ENCODE results near the gene OR1F1. TPM values are rescaled to one million over a fixed set of nuclear protein-coding genes. Genes with fewer than 3 reads are reported as not detected.
"Not testable (repeated sequence)": the region's sequence is repeated elsewhere in the genome, so short reads cannot be mapped to it uniquely, and the experiment has no call there.

OR1F1 gene
- total RNA-seq, 1 experiment from 2014 or later: not detected

DNA sequence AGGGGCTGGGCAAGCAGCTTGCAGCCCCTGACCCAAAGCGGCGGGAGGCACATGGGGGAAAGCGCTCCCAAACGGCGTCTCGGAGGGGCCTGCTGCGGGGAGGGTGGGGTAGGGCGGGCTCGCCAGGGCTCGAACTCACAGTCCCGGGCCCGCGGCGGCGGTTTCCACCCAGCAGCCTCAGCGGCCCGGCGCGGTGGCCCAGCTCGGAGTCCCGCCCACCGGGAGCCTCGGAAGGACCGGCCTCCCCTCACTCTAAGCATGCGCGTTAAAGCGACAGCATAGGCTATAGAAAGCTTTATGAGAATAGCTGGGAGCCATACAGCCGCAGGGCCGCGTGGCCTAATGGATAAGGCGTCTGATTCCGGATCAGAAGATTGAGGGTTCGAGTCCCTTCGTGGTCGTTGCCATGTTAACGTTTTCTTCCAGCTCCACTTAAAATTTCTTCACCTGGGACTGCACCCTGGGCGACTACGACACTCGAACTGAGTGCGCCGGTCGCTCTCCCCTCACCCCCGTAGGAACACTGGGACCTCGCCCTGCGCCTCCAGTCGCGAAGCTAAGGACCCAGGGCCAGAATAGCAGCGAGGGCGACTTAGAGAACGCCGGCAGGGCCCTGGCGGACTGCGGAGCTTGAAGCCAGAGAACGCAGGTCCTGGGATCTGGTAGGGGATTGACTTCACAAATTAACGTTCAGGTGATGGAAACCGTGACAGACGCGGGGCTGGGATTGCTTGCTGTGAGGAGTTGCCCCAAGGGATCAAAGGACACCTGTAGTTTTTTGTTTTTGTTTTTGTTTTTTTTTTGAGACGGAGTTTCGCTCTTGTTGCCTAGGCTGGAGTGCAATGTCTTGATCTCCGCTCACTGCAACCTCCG lies 37.4 kb upstream of the OR1F1 start:
- peak; percentile 95 for DNase-seq (ENCODE audit: low read depth)

DNA sequence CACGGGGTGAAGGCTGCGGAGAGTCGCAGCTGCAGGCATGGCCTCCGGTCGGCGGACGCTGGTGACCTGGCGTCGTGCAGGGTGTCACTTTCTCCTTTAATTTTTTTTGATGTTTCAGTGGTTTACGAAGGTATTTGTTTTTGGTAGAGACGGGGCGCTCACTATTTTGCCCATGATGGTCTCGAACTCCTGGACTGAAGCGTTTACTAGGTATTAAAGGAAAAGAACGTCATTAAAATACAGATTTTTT lies 36.1 kb upstream of the OR1F1 start:
- DNase-seq (ENCODE audit: low read depth): no peak

DNA sequence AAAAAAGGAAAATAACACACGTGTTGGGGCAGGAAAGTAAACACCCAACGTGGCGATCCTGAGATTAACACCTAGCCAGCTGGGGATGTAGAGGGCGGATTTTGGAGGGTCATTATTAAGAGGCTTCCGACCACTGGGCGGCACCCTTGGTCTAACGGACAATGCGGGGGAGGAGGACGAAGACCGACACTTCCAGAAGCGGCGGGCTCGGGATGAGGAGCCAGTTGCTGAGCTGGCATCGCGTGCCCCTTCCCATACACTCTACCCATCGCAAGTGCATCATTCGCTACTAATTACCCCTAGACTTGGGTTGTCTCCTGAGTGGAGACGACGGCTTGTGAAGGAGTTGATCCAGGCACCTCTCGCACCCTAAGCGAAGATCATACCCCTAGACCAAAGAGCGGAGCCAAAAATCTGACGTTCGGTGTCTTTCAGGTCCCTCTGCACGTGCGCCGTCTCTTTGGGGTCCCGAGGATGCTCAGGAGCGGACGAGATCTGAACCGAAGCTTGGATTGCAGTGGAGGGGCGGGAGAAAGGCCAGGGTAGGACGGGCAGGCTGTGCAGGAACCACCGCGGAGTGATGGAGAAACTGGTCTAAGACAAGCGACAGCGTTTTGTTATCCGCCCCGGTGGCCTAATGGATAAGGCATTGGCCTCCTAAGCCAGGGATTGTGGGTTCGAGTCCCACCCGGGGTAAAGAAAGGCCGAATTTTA lies 35.6 kb upstream of the OR1F1 start:
- DNase-seq (ENCODE audit: low read depth): peak; percentile 94

GRCh38 chr16:3152991-3153368 lies 35.0 kb upstream of the OR1F1 start:
- DNase-seq (ENCODE audit: low read depth): no peak

- no peak for DNase-seq (ENCODE audit: low read depth)
Measured at GRCh38 chr16:3155181-3155580, 32.8 kb upstream of the OR1F1 start.

GRCh38 chr16:3155972-3156371 lies 32.0 kb upstream of the OR1F1 start:
- no peak for DNase-seq (ENCODE audit: low read depth)

- peak; percentile 96 for DNase-seq (ENCODE audit: low read depth)
Measured at GRCh38 chr16:3157229-3158025, 30.6 kb upstream of the OR1F1 start.

- DNase-seq (ENCODE audit: low read depth): no peak
Measured at GRCh38 chr16:3158026-3158509, 29.9 kb upstream of the OR1F1 start.

- peak; percentile 92 for DNase-seq (ENCODE audit: low read depth)
Measured at GRCh38 chr16:3158510-3159314, 29.3 kb upstream of the OR1F1 start.

DNA sequence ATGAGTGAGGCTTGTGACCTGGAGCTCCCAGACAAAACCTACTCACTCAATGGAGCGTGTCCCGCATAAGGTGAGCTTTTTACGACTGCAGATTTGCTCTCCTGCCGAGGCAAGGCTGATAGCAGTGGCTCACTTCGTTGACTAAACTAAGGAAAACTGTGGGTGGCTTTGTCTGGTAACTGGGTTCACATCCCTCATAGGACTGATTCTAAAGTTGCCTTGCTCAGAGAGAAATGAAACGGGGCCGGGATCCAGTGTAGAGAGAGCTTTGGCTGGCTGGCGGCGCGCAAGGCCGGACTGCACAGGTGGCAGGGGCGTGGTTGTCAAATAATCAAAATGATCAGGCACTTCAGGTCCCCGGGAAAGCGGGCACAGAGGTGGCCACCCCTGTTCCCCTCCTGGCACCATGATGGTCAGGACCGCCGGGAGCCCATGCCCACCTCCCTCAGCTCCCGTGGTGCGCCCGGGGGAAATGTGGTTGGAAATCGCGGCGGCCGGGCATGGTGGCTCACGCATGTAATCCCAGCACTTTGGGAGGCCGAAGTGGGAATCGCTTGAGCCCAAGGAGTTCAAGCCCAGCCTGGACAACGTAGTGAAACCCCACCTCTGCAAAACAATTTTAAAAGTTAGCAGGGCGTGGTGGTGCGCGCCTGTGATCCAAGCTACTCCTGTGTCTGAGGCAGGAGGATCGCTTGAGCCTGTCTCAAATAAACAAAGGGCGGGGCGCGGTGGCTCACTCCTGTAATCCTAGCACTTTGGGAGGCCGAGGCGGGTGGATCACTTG lies 26.6 kb upstream of the OR1F1 start:
- DNase-seq (ENCODE audit: low read depth): no peak

- no peak for DNase-seq (ENCODE audit: low read depth)
Measured at GRCh38 chr16:3164121-3164991, 23.6 kb upstream of the OR1F1 start.

DNA sequence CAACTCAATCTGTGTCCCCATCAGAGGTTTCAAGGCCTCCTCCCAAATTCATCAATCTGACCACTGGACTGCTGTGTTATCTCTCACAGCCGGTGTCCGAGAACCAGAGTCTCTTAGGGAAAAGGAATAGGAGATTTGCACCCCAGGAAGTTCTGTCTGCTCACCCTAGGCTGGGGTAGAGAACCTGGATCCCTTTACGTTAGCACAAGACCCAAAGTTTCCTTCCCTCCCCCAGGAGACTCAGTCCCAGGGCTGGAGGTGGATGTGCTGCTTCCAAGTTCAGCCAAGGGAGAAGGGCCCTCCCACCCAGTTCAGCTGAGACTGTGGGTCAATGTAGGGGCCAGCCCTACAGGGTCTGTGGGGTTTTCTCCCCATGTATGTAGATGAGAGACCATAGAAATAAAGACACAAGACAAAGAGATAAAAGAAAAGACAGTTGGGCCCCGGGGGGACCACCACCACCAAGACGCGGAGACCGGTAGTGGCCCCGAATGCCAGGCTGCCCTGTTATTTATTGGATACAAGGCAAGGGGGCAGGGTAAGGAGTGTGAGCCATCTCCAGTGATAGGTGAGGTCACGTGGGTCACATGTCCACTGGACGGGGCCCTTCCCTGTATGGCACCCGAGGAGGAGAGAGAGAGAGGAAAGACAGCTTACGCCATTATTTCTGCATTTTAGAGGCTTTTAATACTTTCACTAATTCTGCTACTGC lies 22.7 kb upstream of the OR1F1 start:
- DNase-seq (ENCODE audit: low read depth): no peak

GRCh38 chr16:3166505-3166886 lies 21.5 kb upstream of the OR1F1 start:
- no peak for DNase-seq (ENCODE audit: low read depth)

GRCh38 chr16:3168729-3169128 lies 19.3 kb upstream of the OR1F1 start:
- not testable (repeated sequence) for DNase-seq (ENCODE audit: low read depth)

- no peak for DNase-seq (ENCODE audit: low read depth)
Measured at GRCh38 chr16:3170440-3171180, 17.4 kb upstream of the OR1F1 start.

- peak; percentile 33 for DNase-seq (ENCODE audit: low read depth)
Measured at GRCh38 chr16:3171181-3171854, 16.7 kb upstream of the OR1F1 start.

- DNase-seq (ENCODE audit: low read depth): peak; percentile 69
Measured at GRCh38 chr16:3171855-3172593, 16.0 kb upstream of the OR1F1 start.

Measured in M059J (cell line).